ENCODE data around the gene RASSF3. TPM values are rescaled to one million over a fixed set of nuclear protein-coding genes. Genes with fewer than 3 reads are reported as not detected.
A peak's percentile ranks its signal among the peaks of the same experiment; 100 is the strongest.

RASSF3 gene
- total and polyA plus RNA-seq, 2 of the 13 experiments (the other 11 are each of a cell fraction or from before 2014, with no cell fraction given): 15.5 to 16.0 TPM

- no peak for TF ChIP-seq ARID5B (CRISPR knock-in tag; IDR thresholded peaks at IDR 0.05)
Measured at GRCh38 chr12:64574837-64575236, 35.5 kb upstream of the RASSF3 start (continued).

- intact Hi-C loops (cut with micrococcal nuclease; ENCODE audit: unreplicated experiment): no loop called here
- no peak for FAIRE-seq
Measured at GRCh38 chr12:64577046-64577445, 33.2 kb upstream of the RASSF3 start.

GRCh38 chr12:64578566-64578965 is 31.7 kb upstream of the RASSF3 start:
- intact Hi-C loops (cut with micrococcal nuclease; ENCODE audit: unreplicated experiment): no loop called here
- in situ Hi-C loops (cut with HindIII; ENCODE audit: extremely low pct_ligation_motif_present, low pct_unique_long_range_greater_than_20kb): no loop called here
- ATAC-seq: no peak
- Histone ChIP-seq H3K4me1 (ENCODE audit: insufficient read depth, low read length) (peaks cover 8% of the 10 kb centered on the region), H2AFZ (ENCODE audit: low read length) (no peak overlapping the region), H3K4me2 (ENCODE audit: low read depth, low read length) (no peak overlapping the region), H3K27me3 (ENCODE audit: control insufficient read depth in 1 of 2, insufficient read depth in 2 of 2, low read length in 2 of 2) (peaks cover 0 to 4% of the 10 kb centered on the region in 2 experiments; a peak in 1 of 5 replicates), H3K27ac (ENCODE audit: extremely low read length, insufficient read depth, low read length) (no peak overlapping the region), H3K79me2 (ENCODE audit: insufficient read depth, low read length) (no peaks in the 10 kb centered on the region), H4K20me1 (ENCODE audit: insufficient read depth, low read length) (no peaks in the 10 kb centered on the region), H3K36me3 (replicated peaks in 1 of 2; ENCODE audit: control insufficient read depth in 1 of 2, insufficient read depth in 2 of 2, low read length in 2 of 2) (no peaks in the 10 kb centered on the region), H3K9ac (ENCODE audit: insufficient read depth, low read depth, low read length) (no peak overlapping the region), H3K9me3 (ENCODE audit: low read length) (peaks cover 18% of the 10 kb centered on the region), H3K4me3 (replicated peaks in 1 of 3; ENCODE audit: insufficient read depth in 1 of 3, low read depth in 2 of 3, low read length in 3 of 3) (no peak overlapping the region)
- ChIA-PET CTCF (ENCODE audit: low intra/inter-chr PET ratio, low total read pairs) (no interaction called here), POLR2A (no interaction called here)
- FAIRE-seq: no peak
- WGBS (ENCODE audit: low lambda C conversion rate): 23% methylated on average over 4 of the region's 4 CpGs
- TF ChIP-seq LBX2 (CRISPR knock-in tag; IDR thresholded peaks at IDR 0.05; ENCODE audit: borderline replicate concordance) (no peak), SMAD1 (CRISPR knock-in tag; IDR thresholded peaks at IDR 0.05; ENCODE audit: borderline replicate concordance, low read depth) (no peak), ZNF343 (CRISPR knock-in tag; IDR thresholded peaks at IDR 0.05) (no peak)
- DNase-seq (ENCODE audit: low spot score): no peak
- BruUV-seq (replicated peaks): no TSS peak

More at GRCh38 chr12:64577046-64577445, 33.2 kb upstream of the RASSF3 start:
- H3K4me2 ChIP-seq (ENCODE audit: low read depth, low read length): no peak overlapping the region
- H2AFZ ChIP-seq (ENCODE audit: low read length): no peak overlapping the region
- no peaks in the 10 kb centered on the region for H3K27me3 ChIP-seq (ENCODE audit: control insufficient read depth in 1 of 2, insufficient read depth in 2 of 2, low read length in 2 of 2)
- no peak overlapping the region for H3K4me3 ChIP-seq (replicated peaks in 1 of 3; ENCODE audit: insufficient read depth in 1 of 3, low read depth in 2 of 3, low read length in 3 of 3)
- in situ Hi-C loops (cut with HindIII; ENCODE audit: extremely low pct_ligation_motif_present, low pct_unique_long_range_greater_than_20kb): no loop called here
- no peaks in the 10 kb centered on the region for H3K4me1 ChIP-seq (ENCODE audit: insufficient read depth, low read length)
- H4K20me1 ChIP-seq (ENCODE audit: insufficient read depth, low read length): no peaks in the 10 kb centered on the region
- POLR2A ChIA-PET: no interaction called here
- DNase-seq (ENCODE audit: low spot score): no peak
- TF ChIP-seq FOXA3 (CRISPR knock-in tag; IDR thresholded peaks at IDR 0.05): 0 out of 2 replicates have a peak, but pooled peaks have one; percentile 11
- no peak for TF ChIP-seq ZNF567 (CRISPR knock-in tag; IDR thresholded peaks at IDR 0.05; ENCODE audit: borderline replicate concordance)
- WGBS (ENCODE audit: low lambda C conversion rate): 24% methylated on average over 4 of the region's 4 CpGs
- no TSS peak for BruUV-seq (replicated peaks)
- ATAC-seq: no peak
- H3K79me2 ChIP-seq (ENCODE audit: insufficient read depth, low read length): no peaks in the 10 kb centered on the region
- no peak overlapping the region for H3K27ac ChIP-seq (ENCODE audit: extremely low read length, insufficient read depth, low read length)
- no peak overlapping the region for H3K9ac ChIP-seq (ENCODE audit: insufficient read depth, low read depth, low read length)
- no peaks in the 10 kb centered on the region for H3K36me3 ChIP-seq (replicated peaks in 1 of 2; ENCODE audit: control insufficient read depth in 1 of 2, insufficient read depth in 2 of 2, low read length in 2 of 2)
- CTCF ChIA-PET (ENCODE audit: low intra/inter-chr PET ratio, low total read pairs): no interaction called here
- peaks cover 18% of the 10 kb centered on the region for H3K9me3 ChIP-seq (ENCODE audit: low read length)

Data from HepG2 (cell line).